ENCODE data around the gene PDYN.

The PDYN gene

GRCh38 chr20:1994627-1995026, 769 bp upstream of the PDYN start:
- no peak overlapping the region for H3K4me3 ChIP-seq (ENCODE audit: low read depth, low read length)
- TF ChIP-seq, protein P1, sequence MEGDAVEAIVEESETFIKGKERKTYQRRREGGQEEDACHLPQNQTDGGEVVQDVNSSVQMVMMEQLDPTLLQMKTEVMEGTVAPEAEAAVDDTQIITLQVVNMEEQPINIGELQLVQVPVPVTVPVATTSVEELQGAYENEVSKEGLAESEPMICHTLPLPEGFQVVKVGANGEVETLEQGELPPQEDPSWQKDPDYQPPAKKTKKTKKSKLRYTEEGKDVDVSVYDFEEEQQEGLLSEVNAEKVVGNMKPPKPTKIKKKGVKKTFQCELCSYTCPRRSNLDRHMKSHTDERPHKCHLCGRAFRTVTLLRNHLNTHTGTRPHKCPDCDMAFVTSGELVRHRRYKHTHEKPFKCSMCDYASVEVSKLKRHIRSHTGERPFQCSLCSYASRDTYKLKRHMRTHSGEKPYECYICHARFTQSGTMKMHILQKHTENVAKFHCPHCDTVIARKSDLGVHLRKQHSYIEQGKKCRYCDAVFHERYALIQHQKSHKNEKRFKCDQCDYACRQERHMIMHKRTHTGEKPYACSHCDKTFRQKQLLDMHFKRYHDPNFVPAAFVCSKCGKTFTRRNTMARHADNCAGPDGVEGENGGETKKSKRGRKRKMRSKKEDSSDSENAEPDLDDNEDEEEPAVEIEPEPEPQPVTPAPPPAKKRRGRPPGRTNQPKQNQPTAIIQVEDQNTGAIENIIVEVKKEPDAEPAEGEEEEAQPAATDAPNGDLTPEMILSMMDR (IDR thresholded peaks at IDR 0.05; ENCODE audit: low read depth, low read length), result no peak

DNA sequence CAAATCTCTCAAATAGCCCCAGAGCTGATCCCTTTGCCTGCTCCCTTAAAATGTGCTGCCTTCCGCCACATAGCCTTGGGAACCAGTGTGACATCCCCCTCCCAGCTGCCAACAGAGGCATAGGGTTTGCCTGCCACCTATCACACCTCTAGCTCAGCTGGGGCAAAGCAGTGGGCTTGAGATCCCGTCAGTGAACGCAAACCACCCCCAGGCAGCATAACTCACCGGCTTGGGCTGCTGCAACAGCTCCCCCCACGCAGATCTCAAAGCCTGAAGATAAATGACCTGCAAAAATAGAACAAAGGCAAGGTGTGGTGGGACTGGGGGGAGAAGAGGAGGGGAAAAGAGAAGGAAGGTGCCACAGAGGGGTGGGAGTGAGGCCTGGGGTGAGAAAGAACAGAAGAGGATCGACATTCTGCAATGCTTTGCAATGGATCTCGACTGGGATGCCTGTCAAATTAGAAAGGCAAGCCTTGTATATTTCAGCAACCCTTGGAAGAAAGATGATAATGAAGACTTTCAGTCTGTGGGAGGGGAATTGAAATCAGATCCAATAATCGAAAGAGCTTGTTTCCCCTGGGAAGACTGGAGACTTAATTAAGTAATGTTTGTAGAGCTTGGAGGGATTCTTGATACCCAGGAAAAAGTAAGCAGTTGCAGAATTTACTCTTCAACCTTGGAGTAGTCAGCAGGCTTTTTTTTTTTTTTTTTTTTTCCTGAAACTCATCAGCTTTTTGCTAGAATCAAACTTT, 1.3 kb downstream of the PDYN start:
- TF ChIP-seq, protein P1 (IDR thresholded peaks at IDR 0.05; ENCODE audit: low read depth, low read length), result no peak

GRCh38 chr20:1987826-1988225, 6.0 kb downstream of the PDYN start:
- TF ChIP-seq, protein P1 (IDR thresholded peaks at IDR 0.05; ENCODE audit: low read depth, low read length), result no peak
- H3K4me3 ChIP-seq (ENCODE audit: low read depth, low read length), result no peak overlapping the region

More for the DNA sequence above, 1.3 kb downstream of the PDYN start:
- H3K4me3 ChIP-seq (ENCODE audit: low read depth, low read length), result no peak overlapping the region

- TF ChIP-seq, protein P1 (IDR thresholded peaks at IDR 0.05; ENCODE audit: low read depth, low read length), result no peak
- H3K4me3 ChIP-seq (ENCODE audit: low read depth, low read length), result no peak overlapping the region
These were observed 10.6 kb downstream of the PDYN start for GRCh38 chr20:1983301-1983700.

DNA sequence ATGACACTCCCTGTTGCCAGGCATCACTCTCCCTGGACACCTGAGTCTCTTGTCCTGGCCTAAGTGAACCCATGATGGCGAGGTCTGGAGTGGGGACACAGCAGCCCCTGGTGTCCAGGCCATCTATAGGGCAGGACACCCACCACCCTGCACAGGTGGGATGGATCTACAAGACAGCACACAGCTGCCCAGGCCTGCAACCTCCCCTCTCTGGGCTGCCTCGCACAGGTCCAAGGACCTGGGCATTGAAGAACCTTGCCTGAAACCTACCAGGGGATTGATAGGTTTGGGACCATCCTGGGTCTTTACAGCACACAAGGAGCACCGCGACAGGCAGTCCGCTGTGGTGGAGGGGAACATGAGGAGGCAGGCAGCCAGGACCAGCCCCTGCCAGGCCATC, 11.2 kb downstream of the PDYN start:
- TF ChIP-seq, protein P1 (IDR thresholded peaks at IDR 0.05; ENCODE audit: low read depth, low read length), result no peak
- H3K4me3 ChIP-seq (ENCODE audit: low read depth, low read length), result no peak overlapping the region

GRCh38 chr20:1979106-1979778, 14.6 kb downstream of the PDYN start:
- TF ChIP-seq, protein P1 (IDR thresholded peaks at IDR 0.05; ENCODE audit: low read depth, low read length), result no peak
- H3K4me3 ChIP-seq (ENCODE audit: low read depth, low read length), result no peak overlapping the region

DNA sequence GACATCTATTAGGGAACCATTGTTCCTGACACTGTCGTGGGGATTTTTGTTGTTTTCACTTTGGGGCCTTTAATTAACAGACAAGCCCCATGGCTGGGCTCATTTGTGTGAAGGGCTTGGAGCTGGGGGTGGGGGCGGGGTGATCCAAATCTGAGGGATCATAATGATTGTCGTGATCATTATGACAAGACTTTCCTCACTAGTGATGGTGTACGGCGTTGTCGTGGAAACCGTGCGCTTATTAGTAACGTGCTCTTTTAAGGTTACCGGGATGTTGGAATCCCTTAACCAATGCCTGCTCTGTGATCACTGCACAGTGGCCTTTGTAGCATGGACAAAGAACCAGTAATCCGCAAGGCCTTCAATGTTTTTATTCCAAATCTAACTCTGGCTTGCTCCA, 18.6 kb downstream of the PDYN start:
- H3K4me3 ChIP-seq (ENCODE audit: low read depth, low read length), result no peak overlapping the region
- TF ChIP-seq, protein P1 (IDR thresholded peaks at IDR 0.05; ENCODE audit: low read depth, low read length), result no peak
